HG02588 (cell line): ENCODE results near the gene NARS2.

Source experiments
- ATAC-seq: cut with Tn5 transposase; IDR thresholded peaks from one replicate; pipeline ENCODE4 v1.9.1; 2021; ENCODE audit warnings: mild to moderate bottlenecking, moderate library complexity; ENCODE audit not compliant: unreplicated experiment

NARS2 gene

GRCh38 chr11:78386215-78386941, 188.3 kb downstream of the NARS2 start:
- ATAC-seq = no peak
